ENCODE data around the gene MARCHF5. TPM values are rescaled to one million over a fixed set of nuclear protein-coding genes. Genes with fewer than 3 reads are reported as not detected.

Gene MARCHF5
- polyA plus RNA-seq, 1 experiment, result 34.9 TPM

DNA sequence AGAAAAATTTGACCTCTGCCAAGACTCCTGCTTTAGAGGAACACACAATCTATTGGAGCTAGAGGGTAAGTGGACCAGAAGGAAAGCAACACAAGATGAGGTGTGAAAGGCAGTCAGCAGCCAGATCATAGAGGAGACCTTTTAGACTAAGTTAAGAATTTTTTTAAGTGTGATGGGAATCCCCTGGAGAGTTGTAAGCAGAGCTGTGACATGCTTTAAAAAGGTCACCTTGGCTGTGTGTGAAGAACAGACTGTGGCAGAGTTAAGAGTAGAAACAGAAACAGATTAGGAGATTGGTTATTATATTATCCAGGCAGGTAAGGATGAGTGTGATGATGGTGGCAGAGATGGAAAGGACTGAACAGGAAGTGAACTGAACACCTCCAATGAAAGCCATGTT lies 23.6 kb upstream of the MARCHF5 start:
- DNase-seq (ENCODE audit: low read depth, low spot score), result no peak
- no peaks in the 10 kb centered on the region for H3K9me3 ChIP-seq (ENCODE audit: control insufficient read depth, insufficient read depth, low read length)
- no peak overlapping the region for H3K27ac ChIP-seq (ENCODE audit: low read depth, low read length)
- TF ChIP-seq, protein P1, sequence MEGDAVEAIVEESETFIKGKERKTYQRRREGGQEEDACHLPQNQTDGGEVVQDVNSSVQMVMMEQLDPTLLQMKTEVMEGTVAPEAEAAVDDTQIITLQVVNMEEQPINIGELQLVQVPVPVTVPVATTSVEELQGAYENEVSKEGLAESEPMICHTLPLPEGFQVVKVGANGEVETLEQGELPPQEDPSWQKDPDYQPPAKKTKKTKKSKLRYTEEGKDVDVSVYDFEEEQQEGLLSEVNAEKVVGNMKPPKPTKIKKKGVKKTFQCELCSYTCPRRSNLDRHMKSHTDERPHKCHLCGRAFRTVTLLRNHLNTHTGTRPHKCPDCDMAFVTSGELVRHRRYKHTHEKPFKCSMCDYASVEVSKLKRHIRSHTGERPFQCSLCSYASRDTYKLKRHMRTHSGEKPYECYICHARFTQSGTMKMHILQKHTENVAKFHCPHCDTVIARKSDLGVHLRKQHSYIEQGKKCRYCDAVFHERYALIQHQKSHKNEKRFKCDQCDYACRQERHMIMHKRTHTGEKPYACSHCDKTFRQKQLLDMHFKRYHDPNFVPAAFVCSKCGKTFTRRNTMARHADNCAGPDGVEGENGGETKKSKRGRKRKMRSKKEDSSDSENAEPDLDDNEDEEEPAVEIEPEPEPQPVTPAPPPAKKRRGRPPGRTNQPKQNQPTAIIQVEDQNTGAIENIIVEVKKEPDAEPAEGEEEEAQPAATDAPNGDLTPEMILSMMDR (IDR thresholded peaks at IDR 0.05; ENCODE audit: low read depth, low read length), result no peak
- H3K27me3 ChIP-seq (ENCODE audit: control insufficient read depth, insufficient read depth, low read length), result no peaks in the 10 kb centered on the region
- POLR2A ChIA-PET, result no interaction called here
- CTCF ChIA-PET, result no interaction called here
- no peak overlapping the region for H3K4me3 ChIP-seq (ENCODE audit: low read depth, low read length)

DNA sequence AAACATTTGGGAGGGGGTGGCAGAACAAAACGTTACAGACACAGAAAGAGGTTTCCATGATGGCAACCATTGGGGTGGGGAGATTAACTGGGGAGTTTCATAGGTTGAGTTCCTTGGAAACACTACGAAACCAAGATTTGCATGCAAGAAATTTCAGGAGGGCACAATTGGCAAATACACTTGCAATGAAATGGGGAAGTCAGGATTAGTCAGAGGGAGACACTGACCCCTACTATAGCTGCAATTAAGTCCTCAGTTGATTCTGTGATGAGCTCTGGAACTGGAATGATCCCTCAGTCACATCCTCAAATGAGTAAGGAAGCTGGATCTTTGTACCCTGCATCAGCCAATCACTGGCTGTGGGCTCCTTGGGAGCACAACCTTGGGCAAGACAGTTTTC lies 22.2 kb upstream of the MARCHF5 start:
- TF ChIP-seq, protein P1 (IDR thresholded peaks at IDR 0.05; ENCODE audit: low read depth, low read length), result no peak
- Histone ChIP-seq H3K4me3 (ENCODE audit: low read depth, low read length) (no peak overlapping the region), H3K27me3 (ENCODE audit: control insufficient read depth, insufficient read depth, low read length) (no peaks in the 10 kb centered on the region), H3K9me3 (ENCODE audit: control insufficient read depth, insufficient read depth, low read length) (no peaks in the 10 kb centered on the region), H3K27ac (ENCODE audit: low read depth, low read length) (no peak overlapping the region)
- POLR2A ChIA-PET, result no interaction called here
- CTCF ChIA-PET, result interaction anchor here (0.6 kb wide), 1 partner anchor 176 kb away, joined by 3 read pairs; no protein-coding TSS in a partner anchor
- DNase-seq (ENCODE audit: low read depth, low spot score), result no peak

DNA sequence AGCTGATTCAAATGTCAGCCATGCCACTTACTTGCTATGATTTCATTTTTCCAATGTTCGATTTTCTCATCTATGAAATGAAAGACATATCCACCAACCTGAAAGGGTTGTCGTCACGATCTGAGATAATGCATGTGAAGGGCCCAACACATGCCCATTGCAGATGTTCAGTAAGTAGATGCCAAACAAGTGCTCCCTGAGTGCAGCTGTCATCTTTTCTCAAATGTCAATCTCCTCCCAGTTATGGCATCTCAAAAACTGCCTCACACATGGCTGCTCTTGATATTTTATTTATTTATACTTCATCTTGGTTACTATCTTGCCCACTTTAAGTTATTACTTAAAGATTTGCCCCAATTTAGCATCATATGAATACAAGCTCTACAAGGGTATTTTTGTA lies 16.9 kb upstream of the MARCHF5 start:
- no peak for DNase-seq (ENCODE audit: low read depth, low spot score)
- POLR2A ChIA-PET, result no interaction called here
- Histone ChIP-seq H3K9me3 (ENCODE audit: control insufficient read depth, insufficient read depth, low read length) (no peaks in the 10 kb centered on the region), H3K27ac (ENCODE audit: low read depth, low read length) (no peak overlapping the region), H3K4me3 (ENCODE audit: low read depth, low read length) (no peak overlapping the region), H3K27me3 (ENCODE audit: control insufficient read depth, insufficient read depth, low read length) (no peaks in the 10 kb centered on the region)
- CTCF ChIA-PET, result interaction anchor here (1.0 kb wide), 1 partner anchor 17 kb away, joined by 4 read pairs; the partner anchor contains the start of genes CPEB3 and MARCHF5
- TF ChIP-seq, protein P1 (IDR thresholded peaks at IDR 0.05; ENCODE audit: low read depth, low read length), result no peak

DNA sequence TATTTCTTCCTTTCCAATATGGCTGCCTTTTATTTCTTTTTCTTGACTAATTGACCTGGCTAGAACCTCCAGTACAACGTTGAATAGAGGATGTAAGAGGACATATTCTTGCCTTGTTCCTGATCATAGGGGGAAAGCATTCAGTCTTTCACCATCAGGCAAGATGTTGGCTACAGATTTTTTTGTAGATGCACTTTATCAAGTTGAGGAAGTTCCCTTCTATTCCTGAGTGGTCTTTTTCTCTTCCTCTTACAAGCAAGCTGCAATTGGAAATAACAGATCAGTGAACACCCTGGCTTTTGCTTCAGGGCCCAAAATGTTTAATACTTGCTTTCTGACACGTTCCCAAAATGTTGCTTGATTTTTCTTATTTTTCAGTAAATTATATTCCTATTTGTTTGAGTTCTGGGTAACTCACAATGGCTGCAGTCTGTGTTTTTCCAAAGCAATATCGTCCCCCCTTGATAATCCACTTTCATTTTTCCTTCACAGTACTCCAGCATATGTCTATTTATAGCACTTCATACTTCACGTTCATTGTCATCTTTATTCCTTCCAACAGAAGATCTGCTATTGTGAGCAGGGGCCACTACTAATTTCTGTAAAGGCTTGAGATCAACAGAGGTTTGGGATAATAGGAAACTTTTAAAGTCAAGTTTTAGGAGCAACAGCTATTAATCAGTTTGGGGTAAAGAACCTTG lies 11.8 kb upstream of the MARCHF5 start:
- TF ChIP-seq, protein P1 (IDR thresholded peaks at IDR 0.05; ENCODE audit: low read depth, low read length), result no peak
- Histone ChIP-seq H3K27me3 (ENCODE audit: control insufficient read depth, insufficient read depth, low read length) (no peaks in the 10 kb centered on the region), H3K27ac (ENCODE audit: low read depth, low read length) (no peak overlapping the region), H3K4me3 (ENCODE audit: low read depth, low read length) (no peak overlapping the region; the same call in 1 of the 2 replicates), H3K9me3 (ENCODE audit: control insufficient read depth, insufficient read depth, low read length) (no peaks in the 10 kb centered on the region)
- no peak for DNase-seq (ENCODE audit: low read depth, low spot score)
- ChIA-PET CTCF (no interaction called here), POLR2A (no interaction called here)

DNA sequence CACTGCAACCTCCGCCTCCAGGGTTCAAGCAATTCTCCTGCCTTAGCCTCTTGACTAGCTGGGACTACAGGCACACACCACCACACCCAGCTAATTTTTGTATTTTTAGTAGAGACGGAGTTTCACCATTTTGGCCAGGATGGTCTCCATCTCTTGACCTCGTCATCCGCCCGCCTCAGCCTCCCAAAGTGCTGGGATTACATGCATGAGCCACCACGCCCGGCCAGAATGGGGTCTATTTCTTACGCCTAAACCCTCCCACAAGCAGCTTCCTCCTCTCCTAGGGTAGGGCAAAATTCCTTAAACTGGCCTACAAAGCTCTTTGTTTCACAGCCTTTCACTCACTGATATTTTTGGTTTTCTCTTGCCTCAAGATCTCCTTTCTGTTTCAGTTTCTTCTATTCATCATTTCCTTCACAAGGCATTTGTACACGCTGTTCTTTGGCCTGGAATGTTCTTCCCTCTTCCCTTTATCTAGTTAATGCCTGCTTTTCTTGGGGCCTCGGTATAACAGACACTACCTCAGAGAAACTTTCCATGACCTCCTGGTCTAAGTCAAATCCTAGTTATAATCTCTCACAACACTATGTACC lies 6.8 kb upstream of the MARCHF5 start:
- no peak for DNase-seq (ENCODE audit: low read depth, low spot score)
- H3K4me3 ChIP-seq (ENCODE audit: low read depth, low read length), result no peak overlapping the region
- ChIA-PET CTCF (interaction anchor here (0.7 kb wide), 1 partner anchor 47 kb away, joined by 4 read pairs; no protein-coding TSS in a partner anchor), POLR2A (no interaction called here)
- H3K27ac ChIP-seq (ENCODE audit: low read depth, low read length), result no peak overlapping the region
- H3K27me3 ChIP-seq (ENCODE audit: control insufficient read depth, insufficient read depth, low read length), result no peaks in the 10 kb centered on the region
- no peaks in the 10 kb centered on the region for H3K9me3 ChIP-seq (ENCODE audit: control insufficient read depth, insufficient read depth, low read length)
- TF ChIP-seq, protein P1 (IDR thresholded peaks at IDR 0.05; ENCODE audit: low read depth, low read length), result no peak
